Endothelial cell of umbilical vein (primary cell): Measurements from ENCODE around the gene ITGA7. TPM values are rescaled to one million over a fixed set of nuclear protein-coding genes. Genes with fewer than 3 reads are reported as not detected.

ENCODE experiments used
- BruUV-seq: library from RNA; stranded (reverse); fragments of 400-500 nt; replicated peaks from 2 replicates; lab custom pipeline; 2021; lab: Mats Ljungman, UMichigan
- CTCF ChIA-PET: fragments of 300-600, 350-600 bp; sonication (Branson Sonifier 250); formaldehyde crosslinking; loops from one replicate; lab custom pipeline; 2021; ENCODE audit warnings: antibody characterized with exemption, inconsistent platforms; lab: Charles Lee
- POLR2A ChIA-PET: fragments of 300-600, 350-600 bp; sonication (Branson Sonifier 250); formaldehyde crosslinking; loops from one replicate; lab custom pipeline; 2021; ENCODE audit warnings: antibody characterized with exemption, inconsistent platforms; lab: Charles Lee
- DNase-seq: peaks from one replicate; pipeline ENCODE4 v3.0.0-alpha.2; 2011; ENCODE audit warnings: low read depth, low spot score
- FAIRE-seq: peaks from 2 replicates; lab custom pipeline; 2011; peaks lifted over from hg19 to GRCh38; lab: Jason Lieb, UNC
- H2AFZ ChIP-seq: 2 replicates; pipeline ENCODE4 v1.6.0; 2012; ENCODE audit warnings: low read depth, low read length, control low read depth, inconsistent platforms
- H3K27ac ChIP-seq: 2 replicates; pipeline ENCODE4 v1.5.1; 2011; ENCODE audit warnings: low read depth, mild to moderate bottlenecking, control low read depth, low read length, moderate library complexity; ENCODE audit not compliant: insufficient read depth
- H3K27me3 ChIP-seq, 2 experiments: 2 replicates each; pipeline versions ENCODE4 v1.6.0 to v1.6.1; 2011; ENCODE audit warnings: low read length in 2 of 2, mixed read lengths in 1 of 2; ENCODE audit not compliant: control insufficient read depth in 2 of 2, insufficient read depth in 2 of 2
- H3K36me3 ChIP-seq, 2 experiments: 2 replicates in 1 of 2; 3 replicates in 1 of 2; pipeline ENCODE4 v1.5.1; 2011; ENCODE audit warnings: low read length in 2 of 2, mild to moderate bottlenecking in 1 of 2, moderate library complexity in 1 of 2; ENCODE audit not compliant: control insufficient read depth in 2 of 2, insufficient read depth in 2 of 2; ENCODE audit errors: extremely low read depth in 1 of 2
- H3K4me1 ChIP-seq: 3 replicates; pipeline ENCODE4 v1.5.1; 2011; ENCODE audit warnings: mild to moderate bottlenecking, low read length; ENCODE audit not compliant: control insufficient read depth, insufficient read depth; ENCODE audit errors: extremely low read depth
- H3K4me2 ChIP-seq: 2 replicates; pipeline ENCODE4 v1.6.1; 2011; ENCODE audit warnings: low read length, control low read depth, mixed read lengths; ENCODE audit not compliant: insufficient read depth
- H3K4me3 ChIP-seq, 3 experiments: fragments of 200-600 bp in 1 of 3; sonication (generic), shearing (Covaris generic) in 1 of 3; replicated peaks in 1 of 3; 2 replicates each; pipeline ENCODE4 v1.5.1; 2011 to 2016; ENCODE audit warnings: control low read depth in 3 of 3, low read length in 3 of 3, mild to moderate bottlenecking in 2 of 3, inconsistent platforms in 1 of 3, low read depth in 1 of 3, moderate library complexity in 1 of 3; ENCODE audit not compliant: insufficient read depth in 1 of 3
- H3K79me2 ChIP-seq: 2 replicates; pipeline ENCODE4 v1.6.0; 2012; ENCODE audit warnings: low read length, inconsistent platforms; ENCODE audit not compliant: control insufficient read depth, insufficient read depth
- H3K9ac ChIP-seq: replicated peaks from 2 replicates; pipeline ENCODE3; 2011; ENCODE audit warnings: low read length, control low read depth; ENCODE audit not compliant: insufficient read depth; ENCODE audit errors: extremely low read depth
- H3K9me1 ChIP-seq: replicated peaks from 3 replicates; pipeline ENCODE4 v1.6.0; 2011; ENCODE audit warnings: mild to moderate bottlenecking, low read length; ENCODE audit not compliant: control insufficient read depth, insufficient read depth; ENCODE audit errors: extremely low read depth
- H3K9me3 ChIP-seq: replicated peaks from 2 replicates; pipeline ENCODE4 v1.5.1; 2012; ENCODE audit warnings: low read length, inconsistent platforms; ENCODE audit not compliant: control insufficient read depth, insufficient read depth
- H4K20me1 ChIP-seq: replicated peaks from 2 replicates; pipeline ENCODE3; 2011; ENCODE audit warnings: mild to moderate bottlenecking, low read length; ENCODE audit not compliant: control insufficient read depth, insufficient read depth; ENCODE audit errors: extremely low read depth
- CTCF ChIP-seq, 2 donors: IDR thresholded peaks; 1 replicate in 1 of 2; 2 replicates in 1 of 2; pipeline ENCODE4 v1.5.1; 2011; ENCODE audit warnings: low read length in 2 of 2, mild to moderate bottlenecking in 2 of 2, moderate library complexity in 2 of 2, control low read depth in 1 of 2, inconsistent platforms in 1 of 2, low read depth in 1 of 2; ENCODE audit not compliant: insufficient read depth in 1 of 2; ENCODE audit errors: extremely low read depth in 1 of 2
- EZH2 ChIP-seq: IDR thresholded peaks from 2 replicates; pipeline ENCODE4 v1.6.1; 2012; ENCODE audit warnings: borderline replicate concordance, low read depth, mild to moderate bottlenecking, moderate library complexity, low read length, inconsistent platforms; ENCODE audit not compliant: severe bottlenecking
- FOS ChIP-seq: IDR thresholded peaks from 2 replicates; pipeline ENCODE4 v1.6.1; 2011; ENCODE audit warnings: mild to moderate bottlenecking, low read length, moderate library complexity, borderline replicate concordance; ENCODE audit not compliant: insufficient read depth
- GATA2 ChIP-seq: IDR thresholded peaks from 2 replicates; pipeline ENCODE4 v1.7.0; 2011; ENCODE audit warnings: low read depth, mild to moderate bottlenecking, moderate library complexity, mixed read lengths, low read length; ENCODE audit not compliant: insufficient read length, insufficient read depth
- JUN ChIP-seq: IDR thresholded peaks from 2 replicates; pipeline ENCODE4 v1.6.1; 2011; ENCODE audit warnings: borderline replicate concordance, low read depth; ENCODE audit not compliant: insufficient read length, insufficient read depth
- MYC ChIP-seq: IDR thresholded peaks from one replicate; pipeline ENCODE4 v1.6.1; 2011; ENCODE audit warnings: mild to moderate bottlenecking, low read depth, low read length
- POLR2A ChIP-seq: IDR thresholded peaks from 2 replicates; pipeline ENCODE4 v1.6.1; 2012; ENCODE audit warnings: low read depth, mild to moderate bottlenecking, control low read depth, low read length
- POLR2AphosphoS5 ChIP-seq: IDR thresholded peaks from 2 replicates; pipeline ENCODE4 v1.6.1; 2012; ENCODE audit warnings: low read depth, mild to moderate bottlenecking, control low read depth, low read length, moderate library complexity; ENCODE audit not compliant: insufficient read depth
- dilution Hi-C: fragments of 300-500 bp; cut with MboI; formaldehyde crosslinking; loops from one replicate; pipeline ENCODE4 v1.15.0; 2019; ENCODE audit warnings: low sequenced_read_pairs; ENCODE audit not compliant: extremely low pct_ligation_motif_present
- intact Hi-C: fragments of 100-400 bp; cut with micrococcal nuclease; formaldehyde crosslinking; loops from one replicate; pipeline ENCODE4 v1.10.0; 2022
- polyA plus RNA-seq, 4 experiments: library from polyadenylated mRNA; depleted of rRNA in 3 of 4; stranded (reverse) in 3 of 4; unstranded in 1 of 4; fragments of >200 nt; gene quantifications; 2 replicates each; pipeline versions ENCODE4 v1.2.1 to v1.2.3, GENCODE V29; 2011 to 2012; ENCODE audit warnings: missing spikeins in 1 of 4
- total RNA-seq: library from RNA; stranded (reverse); gene quantifications from 2 replicates; pipeline ENCODE4 v1.2.3, GENCODE V29; 2021
- TF ChIP-seq, protein P1 (sequence below): IDR thresholded peaks from 2 replicates; pipeline ENCODE4 v1.6.1; 2011; ENCODE audit not compliant: insufficient read depth, insufficient read length

Gene ITGA7
- total and polyA plus RNA-seq, 2 donors (not counting 3 experiments of a cell fraction or from before 2014, with no cell fraction given), result 0.41 to 0.84 TPM

GRCh38 chr12:55687746-55688145 is 20.0 kb downstream of the ITGA7 start:
- POLR2A ChIA-PET, result no interaction called here

More at GRCh38 chr12:55687746-55688145, 20.0 kb downstream of the ITGA7 start:
- H2AFZ ChIP-seq, result no peak overlapping the region
- H3K9ac ChIP-seq, result no peak overlapping the region
- H3K9me3 ChIP-seq, result no peaks in the 10 kb centered on the region
- dilution Hi-C loops, result no loop called here
- TF ChIP-seq EZH2 (no peak), GATA2 (no peak), POLR2AphosphoS5 (no peak), JUN (no peak), MYC (no peak), FOS (no peak), POLR2A (no peak), CTCF (IDR thresholded peaks at IDR 0.05; ENCODE audit: extremely low read depth in 1 of 2, insufficient read depth in 1 of 2, low read depth in 1 of 2, low read length in 2 of 2) (no peak)
- TF ChIP-seq, protein P1, sequence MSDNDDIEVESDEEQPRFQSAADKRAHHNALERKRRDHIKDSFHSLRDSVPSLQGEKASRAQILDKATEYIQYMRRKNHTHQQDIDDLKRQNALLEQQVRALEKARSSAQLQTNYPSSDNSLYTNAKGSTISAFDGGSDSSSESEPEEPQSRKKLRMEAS, result no peak
- no peaks in the 10 kb centered on the region for H3K79me2 ChIP-seq
- no peak overlapping the region for H3K27ac ChIP-seq
- H3K36me3 ChIP-seq, result no peaks in the 10 kb centered on the region
- H3K4me1 ChIP-seq, result no peaks in the 10 kb centered on the region
- no peaks in the 10 kb centered on the region for H4K20me1 ChIP-seq
- H3K4me2 ChIP-seq, result no peak overlapping the region
- H3K9me1 ChIP-seq, result no peaks in the 10 kb centered on the region
- BruUV-seq, result no TSS peak
- CTCF ChIA-PET, result interaction anchor here (0.7 kb wide), 1 partner anchor 1711 kb away, joined by 3 read pairs; no protein-coding TSS in a partner anchor
- H3K4me3 ChIP-seq, result no peak overlapping the region
- intact Hi-C loops, result no loop called here
- no peaks in the 10 kb centered on the region for H3K27me3 ChIP-seq
- DNase-seq, result no peak
- FAIRE-seq, result no peak
